CD14-positive monocyte (primary cell): ENCODE data around the gene KCNH1. TPM values are rescaled to one million over a fixed set of nuclear protein-coding genes. Genes with fewer than 3 reads are reported as not detected.

Source experiments
- DNase-seq, 3 donors: peaks; one replicate each; pipeline ENCODE4 v3.0.0-alpha.2; 2011 to 2022
- H2AFZ ChIP-seq: 2 replicates; pipeline ENCODE4 v1.6.0; 2012; ENCODE audit warnings: mild to moderate bottlenecking, low read depth, low read length, inconsistent platforms; ENCODE audit not compliant: insufficient read depth, poor library complexity, severe bottlenecking
- H3K27ac ChIP-seq, 2 donors: 1 replicate in 1 of 2; 2 replicates in 1 of 2; pipeline ENCODE4 v1.5.1; 2012 to 2013; ENCODE audit warnings: low read length in 2 of 2, control low read depth in 1 of 2, inconsistent platforms in 1 of 2, low read depth in 1 of 2, mild to moderate bottlenecking in 1 of 2
- H3K27me3 ChIP-seq, 2 donors: one replicate each; pipeline versions ENCODE4 v1.6.0 to v1.6.1; 2011 to 2013; ENCODE audit warnings: low read length in 2 of 2; ENCODE audit not compliant: control insufficient read depth in 2 of 2, insufficient read depth in 2 of 2
- H3K36me3 ChIP-seq, 2 donors: replicated peaks in 1 of 2; 1 replicate in 1 of 2; 2 replicates in 1 of 2; pipeline versions ENCODE4 v1.5.1 to v1.6.1; 2012 to 2013; ENCODE audit warnings: low read length in 2 of 2, control low read depth in 1 of 2, inconsistent platforms in 1 of 2, mild to moderate bottlenecking in 1 of 2; ENCODE audit not compliant: insufficient read depth in 2 of 2, control insufficient read depth in 1 of 2
- H3K4me1 ChIP-seq, 2 donors: 1 replicate in 1 of 2; 2 replicates in 1 of 2; pipeline versions ENCODE4 v1.5.1 to v1.6.1; 2012 to 2013; ENCODE audit warnings: low read length in 2 of 2, control low read depth in 1 of 2, inconsistent platforms in 1 of 2, mild to moderate bottlenecking in 1 of 2, moderate library complexity in 1 of 2; ENCODE audit not compliant: insufficient read depth in 2 of 2, control insufficient read depth in 1 of 2
- H3K4me2 ChIP-seq: replicated peaks from 2 replicates; pipeline ENCODE3; 2012; ENCODE audit warnings: low read length, moderate library complexity, mild to moderate bottlenecking; ENCODE audit not compliant: poor library complexity, severe bottlenecking; ENCODE audit errors: extremely low read depth
- H3K4me3 ChIP-seq, 3 experiments: fragments of 200-600 bp in 1 of 3; sonication (generic) in 1 of 3; replicated peaks in 1 of 3; 1 replicate in 2 of 3; 2 replicates in 1 of 3; pipeline ENCODE4 v1.5.1; 2011 to 2013; ENCODE audit warnings: low read length in 3 of 3, mild to moderate bottlenecking in 3 of 3, control low read depth in 2 of 3, low read depth in 2 of 3, inconsistent platforms in 1 of 3, moderate library complexity in 1 of 3
- H3K79me2 ChIP-seq: 2 replicates; pipeline ENCODE4 v1.6.0; 2012; ENCODE audit warnings: mild to moderate bottlenecking, control low read depth, inconsistent platforms, low read length, moderate library complexity; ENCODE audit not compliant: insufficient read depth
- H3K9ac ChIP-seq: 2 replicates; pipeline ENCODE4 v1.6.0; 2017; ENCODE audit warnings: low read length, mild to moderate bottlenecking; ENCODE audit not compliant: insufficient read depth, poor library complexity, severe bottlenecking
- H3K9me3 ChIP-seq, 2 donors: replicated peaks in 1 of 2; 1 replicate in 1 of 2; 2 replicates in 1 of 2; pipeline versions ENCODE4 v1.5.1 to v1.6.1; 2012 to 2013; ENCODE audit warnings: low read length in 2 of 2, control low read depth in 1 of 2; ENCODE audit not compliant: control insufficient read depth in 1 of 2, insufficient read depth in 1 of 2
- H4K20me1 ChIP-seq: 2 replicates; pipeline ENCODE4 v1.6.0; 2012; ENCODE audit warnings: mild to moderate bottlenecking, low read length, control low read depth, moderate library complexity; ENCODE audit not compliant: insufficient read depth
- H3K27ac Mint-ChIP-seq, 7 donors: one replicate each; pipeline ENCODE4 v1.8.0; 2020; ENCODE audit warnings: mild to moderate bottlenecking in 7 of 7, mixed read lengths in 7 of 7, moderate library complexity in 6 of 7, inconsistent platforms in 2 of 7
- H3K27me3 Mint-ChIP-seq, 3 donors: one replicate each; pipeline ENCODE4 v1.8.0; 2021 to 2022; ENCODE audit warnings: low read depth in 3 of 3, mild to moderate bottlenecking in 3 of 3, mixed read lengths in 3 of 3, moderate library complexity in 3 of 3, inconsistent platforms in 1 of 3
- H3K36me3 Mint-ChIP-seq, 2 donors: one replicate each; pipeline ENCODE4 v1.8.0; 2020; ENCODE audit warnings: mixed read lengths in 2 of 2, inconsistent platforms in 1 of 2, mild to moderate bottlenecking in 1 of 2
- H3K4me1 Mint-ChIP-seq: one replicate; pipeline ENCODE4 v1.8.0; 2020; ENCODE audit warnings: mild to moderate bottlenecking, mixed read lengths
- H3K4me3 Mint-ChIP-seq, 2 donors: one replicate each; pipeline ENCODE4 v1.8.0; 2020; ENCODE audit warnings: mild to moderate bottlenecking in 2 of 2, mixed read lengths in 2 of 2, moderate library complexity in 1 of 2
- H3K9me3 Mint-ChIP-seq, 7 donors: one replicate each; pipeline ENCODE4 v1.8.0; 2020 to 2022; ENCODE audit warnings: mixed read lengths in 7 of 7, mild to moderate bottlenecking in 6 of 7, moderate library complexity in 6 of 7, inconsistent platforms in 2 of 7
- CTCF ChIP-seq: fragments of 200-600 bp; IDR thresholded peaks from one replicate; pipeline ENCODE4 v1.8.0; 2022; ENCODE audit warnings: antibody characterized with exemption, mild to moderate bottlenecking
- WGBS: methylation state at CpG from one replicate; pipeline ENCODE4 v1.1.5; 2013; ENCODE audit warnings: missing lambda C conversion rate; ENCODE audit not compliant: insufficient coverage; 5-methylcytosine and 5-hydroxymethylcytosine counted together
- intact Hi-C, 2 donors: fragments of 100-400 bp; cut with micrococcal nuclease; formaldehyde crosslinking; loops; one replicate each; pipeline versions ENCODE4 v1.15.0 to v1.15.1; 2023
- polyA plus RNA-seq, 3 donors: library from polyadenylated mRNA; depleted of rRNA in 1 of 3; unstranded in 2 of 3; stranded (reverse) in 1 of 3; fragments of 300-500 nt in 2 of 3; fragments of >200 nt in 1 of 3; fragmentation: Illumina TruSeq in 2 of 3; gene quantifications; 1 replicate in 2 of 3; 2 replicates in 1 of 3; pipeline ENCODE4 v1.2.3, GENCODE V29; 2012 to 2021

The KCNH1 gene
- polyA plus RNA-seq, 3 donors = not detected

- Histone ChIP-seq H3K9ac (no peak overlapping the region), H3K36me3 (no peaks in the 10 kb centered on the region), H4K20me1 (no peaks in the 10 kb centered on the region), H3K4me3 (no peak overlapping the region), H3K4me2 (no peak overlapping the region), H3K4me1 (no peaks in the 10 kb centered on the region), H3K27ac (no peak overlapping the region), H3K27me3 (no peaks in the 10 kb centered on the region), H3K79me2 (no peaks in the 10 kb centered on the region), H2AFZ (no peak overlapping the region), H3K9me3 (peaks cover 14 to 15% of the 10 kb centered on the region in 2 donors)
- no peaks in the 10 kb centered on the region for H3K4me1 Mint-ChIP-seq
- H3K27ac Mint-ChIP-seq = no peak overlapping the region
- H3K36me3 Mint-ChIP-seq = no peaks in the 10 kb centered on the region
- peaks cover 13 to 30% (median 24%) of the 10 kb centered on the region in 7 donors for H3K9me3 Mint-ChIP-seq
- intact Hi-C loops = no loop called here
- peaks cover 0 to 4% (median 0%) of the 10 kb centered on the region in 3 donors for H3K27me3 Mint-ChIP-seq
- DNase-seq = no peak
- TF ChIP-seq CTCF = no peak
- no peak overlapping the region for H3K4me3 Mint-ChIP-seq
Measured at GRCh38 chr1:211172657-211173056, 38.7 kb upstream of the KCNH1 start.

GRCh38 chr1:211169353-211169752, 35.4 kb upstream of the KCNH1 start:
- H3K27me3 ChIP-seq = no peaks in the 10 kb centered on the region
- no peaks in the 10 kb centered on the region for H3K4me1 ChIP-seq
- H3K36me3 ChIP-seq = no peaks in the 10 kb centered on the region
- TF ChIP-seq CTCF = no peak
- no peak for DNase-seq
- no peak overlapping the region for H3K9ac ChIP-seq
- H2AFZ ChIP-seq = no peak overlapping the region
- H3K4me3 ChIP-seq = no peak overlapping the region
- Mint-ChIP-seq H3K4me3 (no peak overlapping the region), H3K4me1 (no peaks in the 10 kb centered on the region), H3K9me3 (peaks cover 15 to 32% (median 24%) of the 10 kb centered on the region in 7 donors), H3K36me3 (no peaks in the 10 kb centered on the region), H3K27me3 (peaks cover 0 to 4% (median 2%) of the 10 kb centered on the region in 3 donors), H3K27ac (no peak overlapping the region)
- H4K20me1 ChIP-seq = no peaks in the 10 kb centered on the region
- no peak overlapping the region for H3K27ac ChIP-seq
- intact Hi-C loops = no loop called here
- H3K9me3 ChIP-seq = peaks cover 14 to 15% of the 10 kb centered on the region in 2 donors
- no peaks in the 10 kb centered on the region for H3K79me2 ChIP-seq
- H3K4me2 ChIP-seq = no peak overlapping the region
- 100% methylated on average over 1 of the region's 1 CpG for WGBS
